HCT116 (cell line): ENCODE data around the gene TCF7. TPM values are rescaled to one million over a fixed set of nuclear protein-coding genes. Genes with fewer than 3 reads are reported as not detected.

Experiments
- ATAC-seq: fragments of 200-7000 bp; cut with Tn5 transposase; 2 replicates; pipeline ENCODE4 v1.9.1; 2020; ENCODE audit warnings: mild to moderate bottlenecking, moderate library complexity
- BruUV-seq: library from RNA; stranded (reverse); fragments of 400-500 nt; replicated peaks from 2 replicates; lab custom pipeline; 2021; lab: Mats Ljungman, UMichigan
- CTCF ChIA-PET: fragments of 300-600 bp; sonication (Branson Sonifier 250); formaldehyde crosslinking; loops from one replicate; lab custom pipeline; 2021; ENCODE audit warnings: antibody characterized with exemption; lab: Charles Lee
- POLR2A ChIA-PET: fragments of 300-600, 350-600 bp; sonication (Branson Sonifier 250); formaldehyde crosslinking; loops from one replicate; lab custom pipeline; 2021; ENCODE audit warnings: antibody characterized with exemption; lab: Charles Lee
- RAD21 ChIA-PET, 2 experiments: fragments of 300-600 bp; sonication (Branson Sonifier 250); formaldehyde crosslinking; loops; one replicate each; lab custom pipeline; 2023; ENCODE audit warnings: low total read pairs in 2 of 2; ENCODE audit not compliant: uncharacterized antibody in 2 of 2, unreplicated experiment in 2 of 2, low non-redundant PET in 1 of 2; lab: Charles Lee
- DNase-seq: peaks from one replicate; pipeline ENCODE4 v3.0.0-alpha.2; 2010; ENCODE audit warnings: low read depth, low spot score
- H2AFZ ChIP-seq: fragments of 200-600 bp; shearing (Covaris generic), sonication (generic); 2 replicates; pipeline ENCODE4 v1.6.1; 2017; ENCODE audit warnings: low read depth, mixed run types, mixed read lengths, antibody characterized with exemption, low read length; ENCODE audit not compliant: poor library complexity, severe bottlenecking
- H3K27ac ChIP-seq: 2 replicates; pipeline ENCODE4 v1.5.1; 2012; ENCODE audit warnings: low read depth, low read length
- H3K27me3 ChIP-seq: fragments of 200-600 bp; sonication (generic); 2 replicates; pipeline ENCODE4 v1.6.1; 2016; ENCODE audit warnings: mixed run types, low read length, mixed read lengths; ENCODE audit not compliant: insufficient read depth
- H3K36me3 ChIP-seq, 2 experiments: fragments of 200-500 bp in 1 of 2; fragments of 200-600 bp in 1 of 2; sonication (Bioruptor generic) in 1 of 2; sonication (generic) in 1 of 2; 2 replicates each; pipeline versions ENCODE4 v1.5.1 to v1.6.1; 2014 to 2016; ENCODE audit warnings: low read length in 2 of 2, inconsistent platforms in 1 of 2, mixed read lengths in 1 of 2, mixed run types in 1 of 2; ENCODE audit not compliant: insufficient read depth in 2 of 2, control insufficient read depth in 1 of 2
- H3K4me1 ChIP-seq, 2 experiments: fragments of 200-600 bp in 1 of 2; sonication (generic) in 1 of 2; 2 replicates each; pipeline versions ENCODE4 v1.5.1 to v1.6.1; 2012 to 2017; ENCODE audit warnings: low read length in 2 of 2, inconsistent platforms in 1 of 2, mild to moderate bottlenecking in 1 of 2, mixed read lengths in 1 of 2, mixed run types in 1 of 2, moderate library complexity in 1 of 2; ENCODE audit not compliant: insufficient read depth in 2 of 2, control insufficient read depth in 1 of 2
- H3K4me2 ChIP-seq: fragments of 200-600 bp; sonication (generic); 2 replicates; pipeline ENCODE4 v1.6.1; 2017; ENCODE audit warnings: mixed run types, low read length, mixed read lengths
- H3K4me3 ChIP-seq, 2 experiments: fragments of 200-600 bp in 1 of 2; sonication (generic) in 1 of 2; replicated peaks in 1 of 2; 2 replicates each; pipeline ENCODE4 v1.5.1; 2011 to 2016; ENCODE audit warnings: low read length in 2 of 2, control low read depth in 1 of 2, low read depth in 1 of 2, mild to moderate bottlenecking in 1 of 2, mixed read lengths in 1 of 2, mixed run types in 1 of 2
- H3K79me2 ChIP-seq: fragments of 200-600 bp; sonication (generic); 2 replicates; pipeline ENCODE4 v1.6.1; 2017; ENCODE audit warnings: mild to moderate bottlenecking, mixed run types, low read length, moderate library complexity, mixed read lengths; ENCODE audit not compliant: insufficient read depth
- H3K9ac ChIP-seq: fragments of 200-600 bp; sonication (generic); 2 replicates; pipeline ENCODE4 v1.6.1; 2016; ENCODE audit warnings: low read length, mixed read lengths
- H3K9me2 ChIP-seq: fragments of 200-600 bp; sonication (generic), shearing (Covaris generic); 2 replicates; pipeline ENCODE4 v1.6.1; 2017; ENCODE audit warnings: mixed run types, mild to moderate bottlenecking, moderate library complexity; ENCODE audit not compliant: insufficient read depth
- H3K9me3 ChIP-seq, 2 experiments: fragments of 200-500 bp in 1 of 2; fragments of 200-600 bp in 1 of 2; sonication (Bioruptor generic) in 1 of 2; sonication (generic) in 1 of 2; 2 replicates each; pipeline ENCODE4 v1.6.1; 2014 to 2017; ENCODE audit warnings: low read length in 2 of 2, mixed read lengths in 2 of 2, inconsistent platforms in 1 of 2, low read depth in 1 of 2, mild to moderate bottlenecking in 1 of 2, mixed run types in 1 of 2, moderate library complexity in 1 of 2; ENCODE audit not compliant: control insufficient read depth in 1 of 2, insufficient read depth in 1 of 2
- H4K20me1 ChIP-seq: fragments of 200-600 bp; sonication (generic), shearing (Covaris generic); 2 replicates; pipeline ENCODE4 v1.6.1; 2017; ENCODE audit warnings: mixed run types, mild to moderate bottlenecking, moderate library complexity; ENCODE audit not compliant: insufficient read depth
- ATF3 ChIP-seq: IDR thresholded peaks from 2 replicates; pipeline ENCODE4 v1.6.1; 2012
- CBX3 ChIP-seq: IDR thresholded peaks from 2 replicates; pipeline ENCODE4 v1.6.1; 2012; ENCODE audit warnings: low read depth
- CTCF ChIP-seq, 3 experiments: fragments of 200-600 bp in 1 of 3; sonication (generic) in 1 of 3; IDR thresholded peaks in 2 of 3; conservative IDR thresholded peaks in 1 of 3; 2 replicates each; pipeline ENCODE4 v1.5.1; 2012 to 2017; ENCODE audit warnings: low read depth in 2 of 3, low read length in 2 of 3, antibody characterized with exemption in 1 of 3, borderline replicate concordance in 1 of 3, control low read depth in 1 of 3, mild to moderate bottlenecking in 1 of 3, mixed read lengths in 1 of 3, mixed run types in 1 of 3, moderate library complexity in 1 of 3; ENCODE audit not compliant: insufficient read depth in 1 of 3
- EZH2phosphoT487 ChIP-seq: fragments of 200-600 bp; IDR thresholded peaks from 2 replicates; pipeline ENCODE4 v1.6.1; 2018; ENCODE audit warnings: antibody characterized with exemption, borderline replicate concordance
- JUND ChIP-seq: IDR thresholded peaks from 2 replicates; pipeline ENCODE4 v1.6.1; 2012
- MAX ChIP-seq: IDR thresholded peaks from 2 replicates; pipeline ENCODE4 v1.6.1; 2012
- POLR2A ChIP-seq: IDR thresholded peaks from 2 replicates; pipeline ENCODE4 v1.7.0; 2011; ENCODE audit warnings: borderline replicate concordance; ENCODE audit not compliant: insufficient read depth, insufficient read length; ENCODE audit errors: extremely low read depth
- SIN3A ChIP-seq: IDR thresholded peaks from 2 replicates; pipeline ENCODE4 v1.6.1; 2012; ENCODE audit warnings: low read depth
- TCF7L2 ChIP-seq: IDR thresholded peaks from 2 replicates; pipeline ENCODE4 v1.7.0; 2011; ENCODE audit warnings: borderline replicate concordance, inconsistent platforms; ENCODE audit not compliant: insufficient read depth, insufficient read length; ENCODE audit errors: extremely low read depth
- YY1 ChIP-seq: IDR thresholded peaks from 2 replicates; pipeline ENCODE4 v1.6.1; 2011; ENCODE audit warnings: low read length, low read depth, moderate library complexity, mild to moderate bottlenecking; ENCODE audit not compliant: insufficient replicate concordance; ENCODE audit errors: extremely low read depth
- ZBTB33 ChIP-seq: IDR thresholded peaks from 2 replicates; pipeline ENCODE4 v1.6.1; 2011; ENCODE audit warnings: mild to moderate bottlenecking, low read length, moderate library complexity; ENCODE audit not compliant: insufficient replicate concordance; ENCODE audit errors: extremely low read depth
- ZFX ChIP-seq: fragments of 450-650 bp; IDR thresholded peaks from 2 replicates; pipeline ENCODE4 v1.6.1; 2017
- intact Hi-C: fragments of 100-400 bp; cut with micrococcal nuclease; formaldehyde crosslinking; loops from 2 replicates; pipeline ENCODE4 v1.10.0; 2022
- total RNA-seq: library from RNA; stranded (reverse); gene quantifications from one replicate; pipeline ENCODE4 v1.2.1, GENCODE V29; 2021; ENCODE audit not compliant: unreplicated experiment

The TCF7 gene
- total RNA-seq, 1 experiment from 2014 or later = 17.8 TPM

- TF ChIP-seq CTCF (IDR thresholded peaks at IDR 0.05 in 2 of 3, conservative IDR thresholded peaks at IDR 0.05 in 1 of 3; ENCODE audit: borderline replicate concordance in 1 of 3, insufficient read depth in 1 of 3, low read depth in 2 of 3, low read length in 2 of 3) (no peak), JUND (no peak), EZH2phosphoT487 (no peak), ATF3 (no peak)
These were observed 62.3 kb downstream of the TCF7 start, which contains the start of gene SKP1 (continued) for GRCh38 chr5:134176511-134177368.

GRCh38 chr5:134177369-134178095 is 63.1 kb downstream of the TCF7 start:
- ChIA-PET RAD21 (no interaction called here), CTCF (interaction anchor here (0.9 to 1.5 kb wide), 4 partner anchors 9 to 138 kb away, joined by 3 to 6 read pairs (median 4); no protein-coding TSS in a partner anchor), POLR2A (interaction anchor here (0.7 to 2.4 kb wide), 9 partner anchors 9 to 194 kb away, joined by 3 to 10 read pairs (median 3); partner anchors contain the start of gene UBE2B)
- peaks cover 4 to 6% of the 10 kb centered on the region in 2 experiments; a peak in 3 of 4 replicates for H3K36me3 ChIP-seq
- H3K27me3 ChIP-seq = no peaks in the 10 kb centered on the region
- H3K4me1 ChIP-seq = peaks cover 14 to 18% of the 10 kb centered on the region in 2 experiments
- peak overlapping the region; percentile 80 for H2AFZ ChIP-seq
- peak overlapping the region; percentile 100 for H3K4me2 ChIP-seq
- ATAC-seq = peak; percentile 56
- no peaks in the 10 kb centered on the region for H3K9me3 ChIP-seq
- H3K9me2 ChIP-seq = no peaks in the 10 kb centered on the region
- peak overlapping the region; percentile 78 to 84 for H3K4me3 ChIP-seq
- TSS peak; percentile 94 for BruUV-seq
- peaks cover 11% of the 10 kb centered on the region; the same call in 1 of the 2 replicates for H4K20me1 ChIP-seq
- H3K9ac ChIP-seq = peak overlapping the region; percentile 94
- peak overlapping the region; percentile 96 for H3K27ac ChIP-seq
- peak; percentile 59 for DNase-seq
- intact Hi-C loops = no loop called here
- H3K79me2 ChIP-seq = peaks cover 41% of the 10 kb centered on the region
- TF ChIP-seq SIN3A (no peak), YY1 (no peak), CBX3 (no peak), ATF3 (no peak), ZBTB33 (no peak), TCF7L2 (peak; percentile 73), ZFX (no peak), MAX (no peak), POLR2A (peak; percentile 11), CTCF (IDR thresholded peaks at IDR 0.05 in 2 of 3, conservative IDR thresholded peaks at IDR 0.05 in 1 of 3; ENCODE audit: borderline replicate concordance in 1 of 3, insufficient read depth in 1 of 3, low read depth in 2 of 3, low read length in 2 of 3) (no peak)
